Ureter (tissue), 1 donor: ENCODE measurements around the gene HCFC2. TPM values are rescaled to one million over a fixed set of nuclear protein-coding genes. Genes with fewer than 3 reads are reported as not detected.
A peak's percentile ranks its signal among the peaks of the same experiment; 100 is the strongest.
"Not testable (repeated sequence)": the region's sequence is repeated elsewhere in the genome, so short reads cannot be mapped to it uniquely, and the experiment has no call there.

Experiments used
- DNase-seq: peaks from one replicate; pipeline ENCODE4 v3.0.0-alpha.2; 2020; ENCODE audit warnings: low spot score
- total RNA-seq: library from RNA; stranded (reverse); gene quantifications from one replicate; pipeline ENCODE4 v1.2.4, GENCODE V29; 2023
- donor health status: DM: yes; HTN: yes; CAD: no.

HCFC2 gene
- total RNA-seq, 1 donor from 2014 or later: 22.0 TPM

- no peak for DNase-seq
Measured at GRCh38 chr12:104057771-104058197, 6.5 kb upstream of the HCFC2 start.

GRCh38 chr12:104058802-104059201 lies 5.5 kb upstream of the HCFC2 start:
- no peak for DNase-seq

- DNase-seq: no peak
Measured at GRCh38 chr12:104059963-104060362, 4.4 kb upstream of the HCFC2 start.

DNA sequence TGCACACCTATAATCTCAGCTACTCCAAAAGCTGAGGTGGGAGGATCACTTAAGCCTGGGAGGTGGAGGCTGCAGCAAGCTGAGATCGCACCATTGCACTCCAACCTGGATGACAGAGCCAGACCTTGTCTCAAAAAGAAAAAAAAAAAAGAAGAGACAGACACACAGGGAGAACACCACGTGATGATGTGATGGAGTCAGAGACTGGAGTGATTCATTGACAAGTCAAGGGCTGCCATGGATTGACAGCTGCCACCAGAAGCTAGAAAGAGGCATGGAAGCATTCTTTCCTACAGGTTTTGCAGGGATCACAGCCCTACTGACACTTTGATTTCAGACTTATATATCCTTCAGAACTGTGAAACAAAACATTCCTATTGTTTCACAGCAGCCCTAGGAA lies 3.5 kb upstream of the HCFC2 start:
- DNase-seq: no peak

DNA sequence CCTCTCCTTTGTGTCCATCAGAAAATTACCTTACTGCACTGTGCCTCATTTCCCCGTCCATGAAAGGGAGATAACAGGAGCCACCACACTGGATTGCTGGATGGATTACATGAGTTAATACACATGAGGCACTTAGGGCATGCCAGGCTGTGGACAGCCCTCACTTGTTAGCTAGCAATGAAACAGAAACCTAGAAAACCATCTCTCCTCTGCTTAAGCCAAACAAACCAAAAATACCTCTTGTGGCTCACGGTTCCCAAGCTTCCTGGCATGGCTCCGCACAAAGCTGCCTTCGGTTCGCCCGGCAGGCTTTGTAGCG lies 660 bp upstream of the HCFC2 start:
- no peak for DNase-seq

- no peak for DNase-seq
Measured at GRCh38 chr12:104064842-104065427, 604 bp downstream of the HCFC2 start.

DNA sequence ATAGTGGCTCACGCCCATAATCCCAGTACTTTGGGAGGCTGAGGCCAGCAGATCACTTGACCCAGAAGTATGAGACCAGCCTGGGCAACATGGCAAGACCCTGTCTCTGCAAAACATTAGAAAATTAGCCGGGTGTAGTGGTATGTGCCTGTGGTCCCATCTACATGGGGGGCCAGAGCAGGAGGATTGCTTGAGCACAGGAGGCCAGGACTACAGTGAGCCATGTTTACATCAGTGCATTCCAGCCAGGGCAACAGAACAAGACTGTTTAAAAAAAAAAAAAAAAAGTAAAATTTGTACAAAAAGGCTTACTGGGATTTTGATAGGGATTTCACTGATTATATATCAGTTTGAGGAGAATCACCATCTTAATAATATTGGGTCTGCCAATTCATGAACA lies 7.8 kb downstream of the HCFC2 start:
- DNase-seq: no peak

- no peak for DNase-seq
Measured at GRCh38 chr12:104073699-104074098, 9.4 kb downstream of the HCFC2 start.

GRCh38 chr12:104079024-104079423 lies 14.7 kb downstream of the HCFC2 start:
- DNase-seq: no peak

DNA sequence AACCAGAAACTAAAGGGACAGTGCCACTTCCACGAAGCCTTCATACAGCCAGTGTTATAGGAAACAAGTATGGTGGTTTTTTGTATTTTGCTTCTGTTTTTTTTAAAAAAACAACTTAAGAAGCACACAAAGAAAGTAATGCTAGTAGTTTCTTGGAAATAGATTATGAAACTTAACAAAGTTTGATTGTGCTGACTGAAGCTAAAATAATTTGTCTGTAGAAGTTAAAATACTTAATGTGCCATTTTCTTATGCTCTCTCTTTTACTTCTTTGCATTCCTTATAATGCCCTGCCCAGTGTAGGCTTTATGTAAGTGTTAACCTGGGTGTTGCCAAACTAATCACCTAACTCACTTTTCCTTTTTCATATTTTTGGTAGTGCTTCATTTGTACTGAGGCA lies 16.4 kb downstream of the HCFC2 start:
- DNase-seq: no peak

- DNase-seq: no peak
Measured at GRCh38 chr12:104083769-104084475, 19.6 kb downstream of the HCFC2 start.

GRCh38 chr12:104090685-104091084 lies 26.4 kb downstream of the HCFC2 start:
- no peak for DNase-seq

DNA sequence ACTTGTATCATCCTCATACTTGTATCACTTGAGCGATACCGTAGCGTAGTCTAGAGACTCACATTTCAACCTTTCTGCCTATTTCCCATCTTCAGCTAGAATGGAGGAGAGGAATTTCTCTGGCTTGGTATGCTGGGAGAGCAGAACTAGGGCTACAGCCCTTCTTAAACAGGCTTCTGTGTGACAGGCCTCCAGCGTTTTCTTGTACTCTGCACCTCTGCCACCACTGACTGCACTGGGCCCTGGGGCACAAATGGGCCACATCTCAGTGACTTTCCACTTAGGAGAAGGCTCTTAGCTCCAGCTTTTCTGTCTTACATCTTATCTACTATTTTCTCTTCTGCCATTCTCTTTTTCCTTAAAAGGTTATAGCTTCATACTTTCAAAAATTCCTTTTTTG lies 26.8 kb downstream of the HCFC2 start:
- DNase-seq: no peak

- DNase-seq: no peak
Measured at GRCh38 chr12:104094284-104094683, 30.0 kb downstream of the HCFC2 start.

DNA sequence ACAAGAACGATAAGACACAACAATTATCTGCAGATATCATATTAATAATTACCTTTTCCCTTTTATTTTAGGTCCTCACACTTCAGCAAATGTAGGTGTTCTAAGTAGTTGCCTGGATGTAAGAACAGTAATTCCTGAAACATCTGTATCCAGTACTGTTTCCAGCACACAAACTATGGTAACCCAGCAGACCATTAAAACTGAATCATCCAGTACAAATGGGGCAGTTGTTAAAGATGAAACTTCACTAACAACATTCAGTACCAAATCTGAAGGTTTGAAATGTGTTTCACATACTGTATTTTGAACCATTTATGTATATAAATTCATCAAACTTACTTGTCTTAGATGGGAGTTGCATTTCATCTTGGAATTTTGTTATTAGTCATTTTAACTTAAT lies 31.0 kb downstream of the HCFC2 start:
- no peak for DNase-seq

- DNase-seq: no peak
Measured at GRCh38 chr12:104097954-104098353, 33.6 kb downstream of the HCFC2 start.

DNA sequence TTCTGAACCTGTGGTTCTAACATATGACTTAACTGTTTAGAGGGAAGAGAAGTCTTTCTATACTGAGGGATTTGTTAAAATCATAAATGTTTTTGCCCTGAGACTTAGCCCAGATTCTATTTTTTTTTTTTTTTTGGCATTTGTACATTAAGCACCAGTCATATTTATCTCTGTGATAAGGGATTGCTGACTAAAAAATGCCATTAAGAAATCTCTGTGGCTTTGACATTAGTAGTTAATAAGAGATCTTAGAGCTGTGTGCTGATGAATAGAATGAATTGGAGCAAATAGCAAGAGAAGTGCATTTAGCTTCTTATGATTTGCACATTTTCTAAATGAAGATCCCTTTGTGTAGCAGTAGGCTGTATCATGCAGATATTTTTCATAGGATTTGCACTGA lies 41.1 kb downstream of the HCFC2 start:
- no peak for DNase-seq

DNA sequence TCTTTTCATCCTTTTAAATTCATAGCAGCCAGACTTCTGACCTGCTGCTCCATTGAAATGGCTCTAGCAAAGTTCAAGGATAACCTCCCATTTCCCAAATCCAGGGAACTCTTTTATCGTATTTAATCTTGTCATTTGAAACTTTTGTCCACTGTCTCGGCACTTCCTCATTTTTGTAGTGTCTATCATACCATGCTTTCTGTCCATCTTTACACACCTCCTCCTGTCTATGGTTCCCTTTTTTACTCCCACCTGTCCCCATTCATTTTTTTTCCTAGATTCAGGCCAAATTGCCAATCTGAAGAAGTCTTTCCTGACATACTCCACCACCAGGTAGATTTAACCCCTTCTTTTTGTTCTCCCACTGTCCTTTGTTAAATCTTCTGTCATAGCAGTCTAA lies 42.6 kb downstream of the HCFC2 start:
- DNase-seq: no peak

DNA sequence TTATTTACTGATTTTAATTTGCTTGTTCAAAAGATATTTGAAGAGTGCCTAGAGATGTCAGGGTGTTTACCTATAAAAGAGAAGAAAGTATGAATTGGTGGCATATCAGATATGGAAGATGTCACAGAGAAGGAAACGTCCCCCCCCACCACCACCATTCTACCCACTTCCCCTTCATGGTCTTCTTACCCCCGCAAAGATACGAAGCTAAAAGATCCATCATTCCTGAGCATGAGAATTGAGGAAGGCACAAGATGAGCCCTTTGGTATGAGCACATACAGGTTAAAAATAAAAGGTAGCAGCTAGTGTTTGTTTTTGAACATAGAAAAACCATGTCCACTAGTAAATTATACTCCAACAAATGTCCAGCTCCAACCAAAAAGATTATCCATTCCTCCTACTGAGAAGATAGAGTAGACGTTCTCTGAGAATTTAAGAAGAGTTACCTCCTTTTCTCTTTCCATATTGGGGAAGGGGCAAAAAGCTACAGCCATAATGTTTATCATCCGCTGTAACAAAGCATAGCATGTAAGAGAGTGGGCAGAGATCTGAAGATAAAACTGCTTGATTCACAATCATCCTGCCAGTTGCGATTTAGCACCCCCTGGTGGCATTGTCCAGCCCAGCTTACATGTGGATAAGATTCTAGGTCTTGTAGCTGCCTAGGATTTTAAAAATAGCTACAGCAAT lies 44.6 kb downstream of the HCFC2 start:
- DNase-seq: peak; percentile 86

DNA sequence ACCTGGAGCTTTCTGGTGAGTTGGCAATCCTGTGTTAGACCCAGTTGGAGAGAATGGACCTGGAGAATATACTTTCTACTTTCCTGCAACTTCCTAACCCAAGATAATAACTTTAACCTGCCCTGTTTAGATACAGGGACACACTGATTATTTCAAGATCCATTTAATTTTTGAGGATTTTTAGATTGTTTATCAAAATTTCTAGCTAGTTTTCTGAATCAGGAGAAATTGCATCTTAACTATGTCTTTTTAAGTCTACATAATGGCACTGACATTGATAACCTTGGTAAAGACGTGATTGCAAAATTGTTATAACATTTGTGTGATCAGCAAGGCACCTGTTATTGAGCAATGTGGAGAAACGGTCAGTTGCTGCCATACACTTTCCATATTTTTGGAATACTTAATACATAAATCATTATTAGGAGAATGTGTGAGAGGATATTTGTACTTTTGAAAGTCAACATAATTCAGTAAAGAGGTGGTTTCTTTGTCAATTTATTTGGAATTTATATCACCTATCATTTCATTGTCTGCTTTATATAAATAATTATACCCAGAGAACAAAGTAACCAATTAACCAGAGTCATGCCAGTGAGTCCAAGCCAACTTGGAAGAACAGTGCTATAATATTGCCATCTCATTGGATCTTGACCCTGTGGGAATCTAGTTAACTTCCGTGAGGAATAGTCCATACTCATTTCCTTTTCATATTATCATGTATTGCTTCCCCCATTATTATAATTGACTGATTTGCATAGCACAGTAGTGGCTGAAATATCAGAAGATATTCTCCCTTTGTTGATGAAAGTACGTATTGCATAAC lies 45.3 kb downstream of the HCFC2 start:
- DNase-seq: no peak

DNA sequence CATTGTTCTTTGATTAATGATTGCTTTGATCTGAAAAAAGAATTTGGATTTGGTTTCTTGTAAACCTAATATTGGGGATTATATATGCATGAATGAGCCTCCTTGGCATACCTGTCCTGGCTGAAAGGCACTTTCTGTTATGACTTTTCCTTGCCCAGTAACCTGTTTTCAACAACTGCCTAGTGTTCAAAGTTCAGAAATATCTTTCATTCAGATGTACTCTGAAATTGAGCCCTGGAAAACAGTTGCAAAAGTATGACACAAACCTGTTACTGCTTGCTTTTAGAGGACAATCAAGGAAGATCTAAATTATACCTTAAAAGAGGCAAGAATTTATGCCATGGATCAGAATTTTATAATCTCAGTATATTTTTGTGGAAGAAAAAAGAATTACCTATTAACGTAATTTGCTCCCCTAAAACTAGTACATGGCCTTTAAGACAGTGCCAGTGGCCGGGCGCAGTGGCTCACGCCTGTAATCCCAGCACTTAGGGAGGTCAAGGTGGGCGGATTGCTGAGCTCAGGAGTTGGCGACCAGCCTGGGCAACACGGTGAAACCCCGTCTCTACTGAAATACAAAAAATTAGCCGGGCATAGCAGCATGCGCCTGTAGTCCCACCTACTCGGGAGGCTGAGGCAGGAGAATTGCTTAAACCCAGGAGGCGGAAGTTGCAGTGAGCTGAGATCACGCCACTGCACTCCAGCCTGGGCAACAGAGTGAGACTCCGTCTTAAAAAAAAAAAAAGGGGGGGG lies 50.7 kb downstream of the HCFC2 start:
- not testable (repeated sequence) for DNase-seq

GRCh38 chr12:104115587-104115975 lies 51.2 kb downstream of the HCFC2 start:
- DNase-seq: no peak
